ENCODE measurements around the gene PPARGC1A.

The PPARGC1A gene

GRCh38 chr4:23885943-23886590 lies 3.8 kb downstream of the PPARGC1A start:
- no peak for TF ChIP-seq POLR2AphosphoS5 (IDR thresholded peaks at IDR 0.05; ENCODE audit: low read depth, low read length)
- TF ChIP-seq POU2F2 (IDR thresholded peaks at IDR 0.05; ENCODE audit: low read depth, low read length), result no peak
- TF ChIP-seq TAF1 (IDR thresholded peaks at IDR 0.05; ENCODE audit: low read depth, low read length), result no peak
- TF ChIP-seq PAX5 (IDR thresholded peaks at IDR 0.05; ENCODE audit: insufficient read depth, low read length, severe bottlenecking), result no peak
- no peak for TF ChIP-seq SPI1 (IDR thresholded peaks at IDR 0.05; ENCODE audit: low read depth, low read length)
- no peak for TF ChIP-seq POLR2A (IDR thresholded peaks at IDR 0.05; ENCODE audit: low read depth, low read length)
- DNase-seq (ENCODE audit: insufficient read length, low spot score), result no peak
- no peak for FAIRE-seq

GRCh38 chr4:23884741-23885140 lies 5.1 kb downstream of the PPARGC1A start:
- no peak for FAIRE-seq
- TF ChIP-seq TAF1 (IDR thresholded peaks at IDR 0.05; ENCODE audit: low read depth, low read length) (no peak), POLR2A (IDR thresholded peaks at IDR 0.05; ENCODE audit: low read depth, low read length) (no peak), POLR2AphosphoS5 (IDR thresholded peaks at IDR 0.05; ENCODE audit: low read depth, low read length) (no peak), SPI1 (IDR thresholded peaks at IDR 0.05; ENCODE audit: low read depth, low read length) (no peak), PAX5 (IDR thresholded peaks at IDR 0.05; ENCODE audit: insufficient read depth, low read length, severe bottlenecking) (no peak), POU2F2 (IDR thresholded peaks at IDR 0.05; ENCODE audit: low read depth, low read length) (no peak)
- DNase-seq (ENCODE audit: insufficient read length, low spot score), result no peak

DNA sequence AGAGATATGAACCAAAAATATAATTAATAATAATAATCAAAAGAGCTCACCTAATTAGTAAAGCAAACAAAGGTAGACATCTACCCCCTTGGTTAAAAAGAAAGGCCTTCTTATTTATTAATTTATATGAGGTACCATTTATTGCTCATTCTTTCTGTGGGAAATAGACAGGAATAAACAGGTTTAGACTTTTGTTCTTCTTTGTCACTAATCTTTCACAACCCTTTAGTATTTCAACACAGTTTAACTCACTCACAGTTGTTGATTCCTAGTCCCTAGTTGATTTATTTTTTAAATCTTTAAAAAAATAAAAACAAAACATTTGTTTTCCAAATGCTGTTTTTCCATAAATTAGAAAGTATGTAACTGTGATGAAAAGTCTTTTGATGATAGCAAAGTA lies 5.6 kb downstream of the PPARGC1A start:
- no peak for DNase-seq (ENCODE audit: insufficient read length, low spot score)
- TF ChIP-seq POLR2A (IDR thresholded peaks at IDR 0.05; ENCODE audit: low read depth, low read length) (no peak), TAF1 (IDR thresholded peaks at IDR 0.05; ENCODE audit: low read depth, low read length) (no peak), POU2F2 (IDR thresholded peaks at IDR 0.05; ENCODE audit: low read depth, low read length) (no peak), POLR2AphosphoS5 (IDR thresholded peaks at IDR 0.05; ENCODE audit: low read depth, low read length) (no peak), PAX5 (IDR thresholded peaks at IDR 0.05; ENCODE audit: insufficient read depth, low read length, severe bottlenecking) (no peak), SPI1 (IDR thresholded peaks at IDR 0.05; ENCODE audit: low read depth, low read length) (no peak)
- no peak for FAIRE-seq

- TF ChIP-seq PAX5 (IDR thresholded peaks at IDR 0.05; ENCODE audit: insufficient read depth, low read length, severe bottlenecking) (no peak), SPI1 (IDR thresholded peaks at IDR 0.05; ENCODE audit: low read depth, low read length) (no peak), TAF1 (IDR thresholded peaks at IDR 0.05; ENCODE audit: low read depth, low read length) (no peak), POLR2A (IDR thresholded peaks at IDR 0.05; ENCODE audit: low read depth, low read length) (no peak), POU2F2 (IDR thresholded peaks at IDR 0.05; ENCODE audit: low read depth, low read length) (no peak), POLR2AphosphoS5 (IDR thresholded peaks at IDR 0.05; ENCODE audit: low read depth, low read length) (no peak)
- DNase-seq (ENCODE audit: insufficient read length, low spot score) (no peak), FAIRE-seq (no peak)
These were observed 6.8 kb downstream of the PPARGC1A start for GRCh38 chr4:23882976-23883531.

DNA sequence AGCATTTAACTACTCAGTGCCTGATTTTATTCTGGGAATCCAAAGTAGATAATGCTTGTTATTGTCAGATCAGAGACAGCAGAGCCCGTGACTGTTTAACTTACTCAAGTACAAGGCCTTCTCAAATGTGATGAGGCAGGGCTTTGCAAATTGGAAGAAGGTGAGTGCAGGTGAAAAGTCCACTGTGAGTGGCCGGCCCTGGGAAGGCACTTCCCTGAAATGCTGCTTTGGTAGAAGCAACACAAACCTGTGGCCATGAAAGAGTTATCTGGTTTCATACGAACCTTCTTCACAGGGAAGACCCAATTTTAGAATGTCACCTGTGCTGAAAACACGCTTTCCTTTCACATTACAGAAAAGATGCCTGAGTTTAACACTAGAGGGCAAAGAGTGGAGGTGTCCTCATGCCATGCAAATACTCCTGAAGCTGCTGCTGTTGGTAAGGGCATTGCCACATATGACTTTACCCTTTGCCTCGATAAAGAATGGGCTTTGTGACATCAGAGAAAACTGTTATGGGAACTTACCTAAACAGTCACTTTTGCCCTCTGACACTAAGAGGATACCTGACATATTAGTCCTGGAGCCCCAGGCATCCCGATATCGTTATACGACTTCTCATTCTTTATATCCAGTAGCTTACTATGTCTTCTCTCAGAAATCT lies 8.0 kb downstream of the PPARGC1A start:
- no peak for DNase-seq (ENCODE audit: insufficient read length, low spot score)
- FAIRE-seq, result no peak

GRCh38 chr4:23881052-23881501 lies 8.8 kb downstream of the PPARGC1A start:
- DNase-seq (ENCODE audit: insufficient read length, low spot score) (no peak), FAIRE-seq (no peak)
- no peak for TF ChIP-seq PAX5 (IDR thresholded peaks at IDR 0.05; ENCODE audit: insufficient read depth, low read length, severe bottlenecking)
- TF ChIP-seq POU2F2 (IDR thresholded peaks at IDR 0.05; ENCODE audit: low read depth, low read length), result no peak
- no peak for TF ChIP-seq TAF1 (IDR thresholded peaks at IDR 0.05; ENCODE audit: low read depth, low read length)
- no peak for TF ChIP-seq POLR2AphosphoS5 (IDR thresholded peaks at IDR 0.05; ENCODE audit: low read depth, low read length)
- no peak for TF ChIP-seq SPI1 (IDR thresholded peaks at IDR 0.05; ENCODE audit: low read depth, low read length)
- no peak for TF ChIP-seq POLR2A (IDR thresholded peaks at IDR 0.05; ENCODE audit: low read depth, low read length)

More for the DNA sequence above, 8.0 kb downstream of the PPARGC1A start:
- TF ChIP-seq PAX5 (IDR thresholded peaks at IDR 0.05; ENCODE audit: insufficient read depth, low read length, severe bottlenecking), result no peak
- no peak for TF ChIP-seq POLR2A (IDR thresholded peaks at IDR 0.05; ENCODE audit: low read depth, low read length)
- TF ChIP-seq TAF1 (IDR thresholded peaks at IDR 0.05; ENCODE audit: low read depth, low read length), result no peak
- no peak for TF ChIP-seq POU2F2 (IDR thresholded peaks at IDR 0.05; ENCODE audit: low read depth, low read length)
- TF ChIP-seq POLR2AphosphoS5 (IDR thresholded peaks at IDR 0.05; ENCODE audit: low read depth, low read length), result no peak
- TF ChIP-seq SPI1 (IDR thresholded peaks at IDR 0.05; ENCODE audit: low read depth, low read length), result no peak

GRCh38 chr4:23878912-23879732 lies 10.7 kb downstream of the PPARGC1A start:
- TF ChIP-seq PAX5 (IDR thresholded peaks at IDR 0.05; ENCODE audit: insufficient read depth, low read length, severe bottlenecking) (no peak), POLR2A (IDR thresholded peaks at IDR 0.05; ENCODE audit: low read depth, low read length) (no peak), POU2F2 (IDR thresholded peaks at IDR 0.05; ENCODE audit: low read depth, low read length) (no peak), SPI1 (IDR thresholded peaks at IDR 0.05; ENCODE audit: low read depth, low read length) (no peak), TAF1 (IDR thresholded peaks at IDR 0.05; ENCODE audit: low read depth, low read length) (no peak), POLR2AphosphoS5 (IDR thresholded peaks at IDR 0.05; ENCODE audit: low read depth, low read length) (no peak)
- FAIRE-seq (no peak), DNase-seq (ENCODE audit: insufficient read length, low spot score) (no peak)

- FAIRE-seq (no peak), DNase-seq (ENCODE audit: insufficient read length, low spot score) (no peak)
- no peak for TF ChIP-seq POU2F2 (IDR thresholded peaks at IDR 0.05; ENCODE audit: low read depth, low read length)
- no peak for TF ChIP-seq PAX5 (IDR thresholded peaks at IDR 0.05; ENCODE audit: insufficient read depth, low read length, severe bottlenecking)
- TF ChIP-seq TAF1 (IDR thresholded peaks at IDR 0.05; ENCODE audit: low read depth, low read length), result no peak
- no peak for TF ChIP-seq POLR2AphosphoS5 (IDR thresholded peaks at IDR 0.05; ENCODE audit: low read depth, low read length)
- no peak for TF ChIP-seq POLR2A (IDR thresholded peaks at IDR 0.05; ENCODE audit: low read depth, low read length)
- TF ChIP-seq SPI1 (IDR thresholded peaks at IDR 0.05; ENCODE audit: low read depth, low read length), result no peak
These were observed 11.5 kb downstream of the PPARGC1A start for GRCh38 chr4:23878246-23878891.
